Skeletal muscle satellite cell (primary cell): ENCODE data around the gene CDC42BPG.

Experiments
- H3K27me3 ChIP-seq: 2 replicates; pipeline ENCODE4 v1.7.0; 2013; ENCODE audit warnings: low read length; ENCODE audit not compliant: control insufficient read depth, insufficient read depth
- H3K36me3 ChIP-seq: 2 replicates; pipeline ENCODE4 v1.7.0; 2013; ENCODE audit warnings: mild to moderate bottlenecking, control low read depth, low read length; ENCODE audit not compliant: insufficient read depth
- H3K4me1 ChIP-seq: 2 replicates; pipeline ENCODE4 v1.7.0; 2013; ENCODE audit warnings: low read length; ENCODE audit not compliant: control insufficient read depth, insufficient read depth
- H3K4me2 ChIP-seq: 2 replicates; pipeline ENCODE4 v1.7.0; 2013; ENCODE audit warnings: mild to moderate bottlenecking, low read length
- H3K4me3 ChIP-seq: 2 replicates; pipeline ENCODE4 v1.7.0; 2013; ENCODE audit warnings: low read length
- H3K9ac ChIP-seq: 2 replicates; pipeline ENCODE4 v1.7.0; 2013; ENCODE audit warnings: mild to moderate bottlenecking, low read depth, low read length, moderate library complexity
- H3K9me3 ChIP-seq: replicated peaks from 2 replicates; pipeline ENCODE4 v1.7.0; 2013; ENCODE audit warnings: mild to moderate bottlenecking, control low read depth, low read length

Gene CDC42BPG

GRCh38 chr11:64869571-64870175, 25.2 kb upstream of the CDC42BPG start:
- no peaks in the 10 kb centered on the region for H3K9me3 ChIP-seq
- H3K9ac ChIP-seq: peak overlapping the region; percentile 64
- H3K4me2 ChIP-seq: peak overlapping the region; percentile 68
- peaks cover 62% of the 10 kb centered on the region for H3K4me1 ChIP-seq
- H3K4me3 ChIP-seq: peak overlapping the region; percentile 26
- peaks cover 50% of the 10 kb centered on the region for H3K36me3 ChIP-seq
- no peaks in the 10 kb centered on the region for H3K27me3 ChIP-seq

- Histone ChIP-seq H3K27me3 (no peaks in the 10 kb centered on the region), H3K4me2 (peak overlapping the region; percentile 68), H3K9ac (peak overlapping the region; percentile 64), H3K9me3 (no peaks in the 10 kb centered on the region), H3K4me3 (peak overlapping the region; percentile 26), H3K36me3 (peaks cover 50% of the 10 kb centered on the region), H3K4me1 (peaks cover 63% of the 10 kb centered on the region)
These were observed 24.6 kb upstream of the CDC42BPG start for GRCh38 chr11:64868904-64869570.

- Histone ChIP-seq H3K36me3 (peaks cover 44% of the 10 kb centered on the region), H3K9me3 (no peaks in the 10 kb centered on the region), H3K4me1 (peaks cover 75% of the 10 kb centered on the region), H3K27me3 (no peaks in the 10 kb centered on the region), H3K9ac (peak overlapping the region; percentile 43), H3K4me2 (peak overlapping the region; percentile 68), H3K4me3 (no peak overlapping the region)
These were observed 23.5 kb upstream of the CDC42BPG start for GRCh38 chr11:64867748-64868462.

- Histone ChIP-seq H3K4me2 (no peak overlapping the region), H3K36me3 (peaks cover 29% of the 10 kb centered on the region), H3K4me1 (peaks cover 75% of the 10 kb centered on the region), H3K4me3 (peak overlapping the region; percentile 2), H3K9ac (peak overlapping the region; percentile 8), H3K9me3 (no peaks in the 10 kb centered on the region), H3K27me3 (no peaks in the 10 kb centered on the region)
These were observed 21.7 kb upstream of the CDC42BPG start for GRCh38 chr11:64866173-64866491.

- no peaks in the 10 kb centered on the region for H3K9me3 ChIP-seq
- peak overlapping the region; percentile 63 for H3K4me2 ChIP-seq
- H3K36me3 ChIP-seq: peaks cover 23% of the 10 kb centered on the region
- peaks cover 69% of the 10 kb centered on the region for H3K4me1 ChIP-seq
- peak overlapping the region; percentile 66 for H3K9ac ChIP-seq
- H3K4me3 ChIP-seq: peak overlapping the region; percentile 9
- no peaks in the 10 kb centered on the region for H3K27me3 ChIP-seq
These were observed 21.1 kb upstream of the CDC42BPG start for GRCh38 chr11:64865286-64866172.

GRCh38 chr11:64864473-64865285, 20.2 kb upstream of the CDC42BPG start:
- Histone ChIP-seq H3K4me3 (peak overlapping the region; percentile 9), H3K4me1 (peaks cover 60% of the 10 kb centered on the region)

GRCh38 chr11:64864135-64864472, 19.7 kb upstream of the CDC42BPG start:
- Histone ChIP-seq H3K9me3 (no peaks in the 10 kb centered on the region), H3K36me3 (peaks cover 24% of the 10 kb centered on the region), H3K27me3 (no peaks in the 10 kb centered on the region), H3K4me2 (peak overlapping the region; percentile 63), H3K4me3 (peak overlapping the region; percentile 3), H3K4me1 (peaks cover 55% of the 10 kb centered on the region), H3K9ac (peak overlapping the region; percentile 72)

More at GRCh38 chr11:64864473-64865285, 20.2 kb upstream of the CDC42BPG start:
- H3K9ac ChIP-seq: peak overlapping the region; percentile 72
- H3K9me3 ChIP-seq: no peaks in the 10 kb centered on the region
- no peaks in the 10 kb centered on the region for H3K27me3 ChIP-seq
- peaks cover 22% of the 10 kb centered on the region for H3K36me3 ChIP-seq
- peak overlapping the region; percentile 63 for H3K4me2 ChIP-seq

- H3K9me3 ChIP-seq: no peaks in the 10 kb centered on the region
- peak overlapping the region; percentile 63 for H3K4me2 ChIP-seq
- peak overlapping the region; percentile 72 for H3K9ac ChIP-seq
- H3K36me3 ChIP-seq: peaks cover 27% of the 10 kb centered on the region
- H3K4me3 ChIP-seq: peak overlapping the region; percentile 3
- no peaks in the 10 kb centered on the region for H3K27me3 ChIP-seq
- peaks cover 55% of the 10 kb centered on the region for H3K4me1 ChIP-seq
These were observed 19.1 kb upstream of the CDC42BPG start for GRCh38 chr11:64863391-64864060.

- no peaks in the 10 kb centered on the region for H3K9me3 ChIP-seq
- H3K36me3 ChIP-seq: peaks cover 24% of the 10 kb centered on the region
- peak overlapping the region; percentile 63 for H3K4me2 ChIP-seq
- H3K27me3 ChIP-seq: no peaks in the 10 kb centered on the region
- H3K9ac ChIP-seq: peak overlapping the region; percentile 72
- no peak overlapping the region for H3K4me3 ChIP-seq
- peaks cover 53% of the 10 kb centered on the region for H3K4me1 ChIP-seq
These were observed 18.5 kb upstream of the CDC42BPG start for GRCh38 chr11:64862987-64863390.

GRCh38 chr11:64861227-64861975, 16.9 kb upstream of the CDC42BPG start:
- H3K4me2 ChIP-seq: no peak overlapping the region
- H3K27me3 ChIP-seq: no peaks in the 10 kb centered on the region
- no peaks in the 10 kb centered on the region for H3K9me3 ChIP-seq
- H3K4me1 ChIP-seq: peaks cover 56% of the 10 kb centered on the region
- peaks cover 23% of the 10 kb centered on the region for H3K36me3 ChIP-seq
- no peak overlapping the region for H3K4me3 ChIP-seq
- no peak overlapping the region for H3K9ac ChIP-seq
